ENCODE measurements around the gene TMEM45B. TPM values are rescaled to one million over a fixed set of nuclear protein-coding genes. Genes with fewer than 3 reads are reported as not detected.

The TMEM45B gene
- total RNA-seq, 1 experiment from 2014 or later, result not detected

DNA sequence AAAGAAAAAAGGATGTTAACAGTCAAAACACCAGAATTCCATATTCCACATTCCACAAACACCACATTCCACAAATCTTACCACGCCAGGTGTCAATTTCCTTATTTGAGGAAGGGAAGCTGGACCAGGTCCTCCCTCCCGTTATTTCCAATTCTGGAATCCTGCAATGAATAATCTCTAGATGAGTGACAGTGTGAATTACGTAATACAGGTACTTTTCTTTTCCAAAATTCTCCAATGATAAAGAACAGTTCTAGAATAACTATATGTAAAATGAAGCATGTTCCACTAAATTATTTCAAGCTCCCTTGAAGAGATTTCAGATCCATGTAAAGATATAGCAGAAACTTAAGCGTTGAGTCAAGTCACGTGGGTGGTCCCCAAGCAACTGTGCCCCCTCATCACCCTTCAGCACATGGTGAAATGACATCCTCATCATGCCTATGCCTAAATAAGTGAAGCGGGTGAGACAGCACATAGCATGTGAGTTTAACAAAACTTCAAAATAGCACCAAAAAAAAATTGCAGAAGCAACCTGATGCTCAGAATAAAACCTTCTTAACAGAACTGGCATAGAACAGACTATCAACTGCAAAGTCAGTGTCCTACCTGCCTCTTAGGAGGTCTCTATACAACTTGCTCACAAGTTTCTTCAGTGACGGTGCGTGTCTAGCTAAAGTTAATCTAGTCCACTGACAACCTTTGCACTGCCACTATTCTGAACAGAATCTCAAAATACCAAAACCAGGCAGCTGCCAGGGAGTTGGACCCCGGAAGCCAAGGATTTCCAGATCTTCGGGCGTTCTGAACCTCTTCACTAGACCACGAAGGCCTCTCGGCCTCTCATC is 78.9 kb downstream of the TMEM45B start:
- Histone ChIP-seq H3K27me3 (no peaks in the 10 kb centered on the region), H3K4me3 (peak overlapping the region; percentile 84), H3K4me1 (0 out of 2 replicates have a peak, but pooled peaks cover 3% of the 10 kb centered on the region), H3K27ac (peak overlapping the region; percentile 57), H3K36me3 (peaks cover 12% of the 10 kb centered on the region), H3K9me3 (replicated peaks) (no peaks in the 10 kb centered on the region)
- peak; percentile 28 to 44 for DNase-seq

DNA sequence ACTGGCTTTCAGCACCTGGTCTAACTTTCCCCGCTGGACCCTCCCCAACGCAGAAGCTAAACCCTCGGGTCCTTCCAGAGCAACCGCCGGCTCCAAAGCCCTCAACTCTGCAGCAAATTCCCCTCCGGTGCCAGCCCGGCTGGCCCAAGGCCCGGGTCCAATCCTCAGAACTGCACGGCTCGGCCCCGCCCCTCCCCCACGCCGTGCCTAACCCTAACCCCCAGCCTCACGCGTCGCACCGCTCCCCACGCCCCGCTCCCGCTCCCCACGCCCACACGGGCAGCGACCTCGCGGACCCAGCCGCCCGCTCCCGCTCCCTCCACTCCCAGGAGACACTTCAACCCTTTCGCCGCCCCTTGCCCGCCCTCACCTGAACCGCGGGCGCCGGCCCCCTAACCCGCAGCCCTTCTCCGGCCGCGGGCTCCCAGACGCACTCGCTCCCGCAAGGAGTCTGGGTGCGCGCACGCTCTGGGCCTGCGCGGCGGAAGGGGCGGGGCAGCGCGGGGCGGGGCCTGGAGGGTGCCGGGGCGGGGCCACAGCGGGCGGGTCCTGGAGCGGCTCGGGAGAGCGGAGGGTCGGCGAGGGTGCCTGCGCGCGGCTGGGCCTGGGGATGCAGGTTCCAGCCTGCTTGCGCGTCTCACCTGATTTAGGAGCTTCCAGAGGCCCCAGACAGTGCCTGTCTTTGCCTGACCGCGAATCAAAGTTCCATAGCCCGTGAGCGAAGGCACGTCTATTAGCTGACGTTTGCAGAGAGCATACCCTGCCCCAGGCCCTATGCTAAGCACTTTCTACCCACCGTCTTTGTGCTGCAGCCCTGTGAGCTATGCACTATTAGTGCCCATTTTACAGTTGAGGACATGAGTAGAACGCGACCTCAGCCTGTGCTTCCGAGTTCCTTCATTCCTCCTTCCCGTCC is 79.7 kb downstream of the TMEM45B start, which contains the start of gene NFRKB:
TSS of gene NFRKB (minus strand) at position 453 of the 916 bp plus-strand sequence. CDS start 2,729 bp downstream, outside the sequence.
- no peaks in the 10 kb centered on the region for H3K27me3 ChIP-seq
- peak within 1 kb of the TSS; percentile 84 for H3K4me3 ChIP-seq
- 0 out of 2 replicates have a peak, but pooled peaks cover 3% of the 10 kb centered on the region for H3K4me1 ChIP-seq
- no peaks in the 10 kb centered on the region for H3K9me3 ChIP-seq (replicated peaks)
- peak within 1 kb of the TSS; percentile 57 for H3K27ac ChIP-seq
- peak; percentile 71 to 77 for DNase-seq
- H3K36me3 ChIP-seq, result peaks cover 12% of the 10 kb centered on the region

DNA sequence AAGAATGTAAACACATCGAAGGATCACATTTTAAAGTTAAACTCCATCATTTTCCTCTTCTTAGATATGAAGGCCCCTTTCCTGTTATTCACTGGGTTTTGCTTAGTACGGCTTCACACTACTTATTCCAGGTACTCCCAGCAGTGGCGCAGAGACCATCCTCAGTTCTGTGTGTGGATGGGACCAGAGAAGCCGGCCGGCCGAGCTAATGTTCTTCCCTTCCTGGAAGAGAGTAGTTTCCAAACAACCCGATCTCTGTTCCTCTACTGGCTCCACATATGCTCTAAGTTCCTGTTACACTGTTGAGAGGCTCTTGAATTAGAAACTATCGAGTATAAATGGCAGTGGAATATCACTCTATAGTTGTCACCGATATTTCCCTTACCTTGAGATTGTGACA is 80.4 kb downstream of the TMEM45B start:
- peak in 1 of 2 experiments; percentile 25 for DNase-seq
- peaks cover 12% of the 10 kb centered on the region for H3K36me3 ChIP-seq
- no peak overlapping the region for H3K27ac ChIP-seq
- no peaks in the 10 kb centered on the region for H3K27me3 ChIP-seq
- no peaks in the 10 kb centered on the region for H3K9me3 ChIP-seq (replicated peaks)
- H3K4me1 ChIP-seq, result 0 out of 2 replicates have a peak, but pooled peaks cover 3% of the 10 kb centered on the region
- H3K4me3 ChIP-seq, result peak overlapping the region; percentile 84

DNA sequence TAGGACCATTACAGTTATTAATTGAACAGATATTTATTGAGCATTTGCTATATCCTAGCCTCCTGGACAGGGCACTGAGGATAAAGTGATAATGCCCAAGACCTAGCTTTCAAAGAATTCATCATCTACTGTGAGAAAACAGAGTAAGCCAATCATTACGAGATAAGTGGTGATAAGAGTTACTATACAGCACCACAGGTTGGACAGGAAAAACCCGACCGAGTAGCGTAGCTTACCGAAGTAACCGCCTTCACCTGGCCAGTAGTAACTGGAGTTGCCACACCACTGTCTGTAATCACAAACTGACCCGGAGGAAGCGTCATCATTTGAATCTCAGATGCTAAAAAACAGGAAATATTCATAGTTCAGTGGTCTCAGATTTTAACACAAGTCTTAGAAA is 89.8 kb downstream of the TMEM45B start:
- Histone ChIP-seq H3K36me3 (no peaks in the 10 kb centered on the region), H3K4me1 (no peaks in the 10 kb centered on the region), H3K4me3 (no peak overlapping the region), H3K27ac (no peak overlapping the region), H3K27me3 (no peaks in the 10 kb centered on the region), H3K9me3 (replicated peaks) (no peaks in the 10 kb centered on the region)
- DNase-seq, result no peak

Other genes starting within 250 kb of the TMEM45B start
- gene NFRKB, start 79.7 kb downstream of the TMEM45B start, total RNA-seq (2014; rRNA removed; shearing (Covaris generic)), result 20.4 and 23.4 TPM in 2 replicates
- gene PRDM10, start 187.0 kb downstream of the TMEM45B start, total RNA-seq (2014; rRNA removed; shearing (Covaris generic)), result 6.2 and 6.7 TPM in 2 replicates